Fibroblast of lung (primary cell): ENCODE data around the gene HSPA12B. TPM values are rescaled to one million over a fixed set of nuclear protein-coding genes. Genes with fewer than 3 reads are reported as not detected.

Source experiments
- DNase-seq, 2 donors: peaks; one replicate each; pipeline versions ENCODE4 v3.0.0 to v3.0.0-alpha.2; 2010; ENCODE audit warnings: low read depth in 2 of 2
- H2AFZ ChIP-seq: 2 replicates; pipeline ENCODE4 v1.5.1; 2012; ENCODE audit warnings: low read length, control low read depth, inconsistent platforms
- H3K27ac ChIP-seq: 2 replicates; pipeline ENCODE4 v1.5.1; 2011; ENCODE audit warnings: low read length, control low read depth; ENCODE audit not compliant: insufficient read depth
- H3K27me3 ChIP-seq: 2 replicates; pipeline ENCODE4 v1.5.1; 2011; ENCODE audit warnings: mild to moderate bottlenecking, low read length; ENCODE audit not compliant: control insufficient read depth, insufficient read depth
- H3K36me3 ChIP-seq: 2 replicates; pipeline ENCODE4 v1.5.1; 2011; ENCODE audit warnings: low read length; ENCODE audit not compliant: control insufficient read depth, insufficient read depth
- H3K4me1 ChIP-seq: 2 replicates; pipeline ENCODE4 v1.5.1; 2011; ENCODE audit warnings: low read length; ENCODE audit not compliant: control insufficient read depth, insufficient read depth; ENCODE audit errors: extremely low read depth
- H3K4me2 ChIP-seq: 2 replicates; pipeline ENCODE4 v1.5.1; 2011; ENCODE audit warnings: low read length, control low read depth; ENCODE audit not compliant: insufficient read depth; ENCODE audit errors: extremely low read depth
- H3K4me3 ChIP-seq, 4 experiments: fragments of 200-600 bp in 1 of 4; sonication (generic) in 1 of 4; replicated peaks in 1 of 4; 2 replicates each; pipeline ENCODE4 v1.5.1; 2011 to 2016; ENCODE audit warnings: low read length in 4 of 4, low read depth in 3 of 4, mild to moderate bottlenecking in 3 of 4, control low read depth in 2 of 4, inconsistent platforms in 1 of 4, mixed read lengths in 1 of 4; ENCODE audit not compliant: insufficient read depth in 1 of 4; ENCODE audit errors: control extremely low read depth in 1 of 4
- H3K79me2 ChIP-seq: 2 replicates; pipeline ENCODE4 v1.5.1; 2012; ENCODE audit warnings: mild to moderate bottlenecking, low read length, inconsistent platforms; ENCODE audit not compliant: control insufficient read depth, insufficient read depth
- H3K9ac ChIP-seq: 2 replicates; pipeline ENCODE4 v1.5.1; 2011; ENCODE audit warnings: mild to moderate bottlenecking, low read length, control low read depth; ENCODE audit not compliant: insufficient read depth
- H3K9me3 ChIP-seq: 2 replicates; pipeline ENCODE4 v1.5.1; 2012; ENCODE audit warnings: low read depth, low read length; ENCODE audit not compliant: control insufficient read depth, insufficient read depth
- H4K20me1 ChIP-seq: 2 replicates; pipeline ENCODE4 v1.5.1; 2011; ENCODE audit warnings: low read length; ENCODE audit not compliant: control insufficient read depth, insufficient read depth; ENCODE audit errors: extremely low read depth
- CTCF ChIP-seq, 2 donors: IDR thresholded peaks in 1 of 2; conservative IDR thresholded peaks in 1 of 2; 1 replicate in 1 of 2; 2 replicates in 1 of 2; pipeline ENCODE4 v1.5.1; 2011 to 2012; ENCODE audit warnings: low read length in 2 of 2, control low read depth in 1 of 2, inconsistent platforms in 1 of 2, low read depth in 1 of 2, mild to moderate bottlenecking in 1 of 2
- EZH2 ChIP-seq: IDR thresholded peaks from 2 replicates; pipeline ENCODE4 v1.5.1; 2012; ENCODE audit warnings: low read length, control low read depth, mild to moderate bottlenecking; ENCODE audit errors: missing control alignments
- polyA plus RNA-seq, 2 donors: library from polyadenylated mRNA; depleted of rRNA in 1 of 2; stranded (reverse) in 1 of 2; unstranded in 1 of 2; fragments of >200 nt; gene quantifications; 2 replicates each; pipeline ENCODE4 v1.2.1, GENCODE V29; 2011 to 2012; ENCODE audit warnings: missing spikeins in 1 of 2
- total RNA-seq: library from RNA; depleted of rRNA; stranded (reverse); fragments of >200 nt; gene quantifications from 2 replicates; pipeline ENCODE4 v1.2.1, GENCODE V29; 2014

Gene HSPA12B
- total and polyA plus RNA-seq, 2 donors (not counting 1 experiment from before 2014, with no cell fraction given): 0.02 to 0.17 TPM

- peak overlapping the region; percentile 58 for H3K27ac ChIP-seq
- peaks cover 57% of the 10 kb centered on the region for H3K79me2 ChIP-seq
- no peaks in the 10 kb centered on the region for H3K27me3 ChIP-seq
- TF ChIP-seq EZH2 (no peak), CTCF (conservative IDR thresholded peaks at IDR 0.05 in 1 of 2, IDR thresholded peaks at IDR 0.05 in 1 of 2; ENCODE audit: low read depth in 1 of 2, low read length in 2 of 2) (no peak)
- H3K9ac ChIP-seq: no peak overlapping the region
- no peak overlapping the region for H2AFZ ChIP-seq
- DNase-seq: no peak
- no peaks in the 10 kb centered on the region for H3K9me3 ChIP-seq
- peaks cover 23% of the 10 kb centered on the region for H3K4me1 ChIP-seq
- peak overlapping the region; percentile 67 to 97 (median 86) for H3K4me3 ChIP-seq
- H3K36me3 ChIP-seq: peaks cover 40% of the 10 kb centered on the region
- peak overlapping the region; percentile 60 for H3K4me2 ChIP-seq
- no peaks in the 10 kb centered on the region for H4K20me1 ChIP-seq
These were observed 65.9 kb downstream of the HSPA12B start for GRCh38 chr20:3798373-3798768.

GRCh38 chr20:3798908-3799248 is 66.4 kb downstream of the HSPA12B start:
- TF ChIP-seq CTCF (conservative IDR thresholded peaks at IDR 0.05 in 1 of 2, IDR thresholded peaks at IDR 0.05 in 1 of 2; ENCODE audit: low read depth in 1 of 2, low read length in 2 of 2) (no peak), EZH2 (no peak)
- H3K27me3 ChIP-seq: no peaks in the 10 kb centered on the region
- peaks cover 26% of the 10 kb centered on the region for H3K4me1 ChIP-seq
- no peaks in the 10 kb centered on the region for H4K20me1 ChIP-seq
- H3K79me2 ChIP-seq: peaks cover 61% of the 10 kb centered on the region
- H3K4me2 ChIP-seq: peak overlapping the region; percentile 60
- peak overlapping the region; percentile 58 for H3K27ac ChIP-seq
- H2AFZ ChIP-seq: no peak overlapping the region
- H3K9me3 ChIP-seq: no peaks in the 10 kb centered on the region
- no peak for DNase-seq
- peak overlapping the region in 3 of 4 experiments; percentile 78 to 97 (median 95) for H3K4me3 ChIP-seq
- H3K9ac ChIP-seq: no peak overlapping the region
- peaks cover 46% of the 10 kb centered on the region for H3K36me3 ChIP-seq

GRCh38 chr20:3800256-3800877 is 67.9 kb downstream of the HSPA12B start:
- Histone ChIP-seq H3K9ac (no peak overlapping the region), H3K27me3 (no peaks in the 10 kb centered on the region), H3K4me3 (no peak overlapping the region), H3K4me2 (no peak overlapping the region), H3K79me2 (peaks cover 61% of the 10 kb centered on the region), H3K4me1 (peaks cover 32% of the 10 kb centered on the region), H4K20me1 (no peaks in the 10 kb centered on the region), H3K36me3 (peaks cover 57% of the 10 kb centered on the region), H3K27ac (no peak overlapping the region), H3K9me3 (no peaks in the 10 kb centered on the region), H2AFZ (no peak overlapping the region)
- TF ChIP-seq CTCF (conservative IDR thresholded peaks at IDR 0.05 in 1 of 2, IDR thresholded peaks at IDR 0.05 in 1 of 2; ENCODE audit: low read depth in 1 of 2, low read length in 2 of 2) (no peak), EZH2 (no peak)
- no peak for DNase-seq
